VCaP (cell line): ENCODE measurements around the gene KNTC1.

ENCODE experiments used
- H3K27ac ChIP-seq: fragments of 450-650 bp; 2 replicates; pipeline ENCODE4 v1.5.1; 2017
- CTCF ChIP-seq: fragments of 450-650 bp; conservative IDR thresholded peaks from 2 replicates; pipeline ENCODE4 v1.5.1; 2017; ENCODE audit warnings: mild to moderate bottlenecking, moderate library complexity

KNTC1 gene

GRCh38 chr12:122516544-122517361, 10.3 kb upstream of the KNTC1 start:
- no peak overlapping the region for H3K27ac ChIP-seq
- TF ChIP-seq CTCF, result no peak

DNA sequence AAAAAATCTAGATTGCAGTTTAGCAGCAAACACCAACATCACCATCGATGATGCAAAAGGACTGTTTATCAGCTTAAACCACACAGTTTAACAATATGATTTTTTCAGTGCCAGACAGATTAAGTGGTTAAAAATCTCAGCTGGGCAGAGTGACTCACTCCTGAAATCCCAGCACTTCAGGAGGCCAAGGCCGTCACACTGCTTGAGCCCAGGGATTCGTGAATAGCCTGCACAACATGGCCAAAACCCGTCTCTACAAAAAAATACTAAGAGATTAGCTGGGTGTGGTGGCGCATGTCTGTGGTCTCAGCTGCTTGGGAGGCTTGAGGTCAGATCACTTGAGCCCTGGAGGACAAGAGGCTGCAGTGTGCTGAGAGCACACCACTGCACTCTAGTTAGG, 9.2 kb upstream of the KNTC1 start:
- H3K27ac ChIP-seq, result no peak overlapping the region
- TF ChIP-seq CTCF, result no peak

DNA sequence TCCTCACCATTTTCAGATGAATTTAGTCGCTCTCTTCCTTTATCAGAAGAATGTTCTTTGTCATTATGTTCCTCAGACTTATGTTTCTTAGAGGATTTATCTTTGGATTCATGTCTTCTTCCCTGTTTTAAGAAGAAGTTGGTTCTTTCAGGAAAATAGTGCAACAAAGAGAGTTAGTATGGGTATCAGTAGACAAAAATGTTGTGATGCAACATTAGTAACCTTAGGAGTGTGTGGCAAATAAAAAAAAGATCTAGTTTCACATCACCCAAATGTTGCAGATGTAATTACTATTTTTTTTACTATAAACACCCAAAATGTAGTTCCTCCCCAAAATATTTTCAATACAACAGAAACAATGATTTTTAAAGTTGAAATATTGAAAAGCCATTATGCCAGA, 8.1 kb upstream of the KNTC1 start:
- TF ChIP-seq CTCF, result no peak
- no peak overlapping the region for H3K27ac ChIP-seq

GRCh38 chr12:122519418-122519817, 7.6 kb upstream of the KNTC1 start:
- TF ChIP-seq CTCF, result no peak
- no peak overlapping the region for H3K27ac ChIP-seq

DNA sequence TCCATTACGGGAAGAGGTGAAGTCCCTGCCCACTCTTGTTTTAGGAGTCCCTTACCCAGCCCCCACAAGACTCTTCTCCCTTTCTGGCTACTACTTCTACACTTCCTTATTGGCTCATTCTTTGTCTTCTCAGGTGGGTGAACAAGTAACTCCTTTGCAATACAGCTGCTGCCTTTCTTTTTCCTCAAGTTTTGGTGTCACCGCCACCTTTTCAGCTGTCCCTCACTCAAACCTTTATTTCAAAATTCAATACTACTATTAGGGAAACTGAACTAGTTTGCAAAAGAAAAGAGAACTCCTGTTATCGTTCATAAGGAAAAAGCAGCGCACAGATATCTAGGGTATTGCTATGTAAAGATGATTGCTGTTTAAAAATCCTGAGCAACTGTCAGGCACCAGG, 6.4 kb upstream of the KNTC1 start:
- no peak overlapping the region for H3K27ac ChIP-seq
- TF ChIP-seq CTCF, result no peak

DNA sequence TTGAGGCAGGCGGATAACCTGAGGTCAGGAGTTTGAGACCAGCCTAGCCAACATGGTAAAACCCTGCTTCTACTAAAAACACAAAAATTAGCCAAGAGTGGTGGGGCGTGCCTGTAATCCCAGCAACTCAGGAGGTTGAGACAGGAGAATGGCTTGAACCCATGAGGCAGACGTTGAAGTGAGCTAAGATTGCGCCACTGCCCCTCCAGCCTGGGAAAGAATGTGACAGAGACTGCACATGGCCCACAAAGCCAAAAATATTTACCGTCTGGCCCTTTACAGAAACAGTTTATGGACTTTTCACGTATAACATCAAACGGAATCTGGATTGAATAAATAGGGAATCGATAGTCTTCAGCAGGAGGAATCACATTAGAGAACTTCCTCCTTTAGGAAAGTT, 3.8 kb upstream of the KNTC1 start:
- TF ChIP-seq CTCF, result no peak
- peak overlapping the region; percentile 99 for H3K27ac ChIP-seq

GRCh38 chr12:122523846-122524718, 3.0 kb upstream of the KNTC1 start:
- peak overlapping the region; percentile 99 for H3K27ac ChIP-seq
- no peak for TF ChIP-seq CTCF
